Mesenchymal stem cell (in vitro differentiated cells and primary cell): ENCODE data around the gene OR2W1. TPM values are rescaled to one million over a fixed set of nuclear protein-coding genes. Genes with fewer than 3 reads are reported as not detected.

Experiments used
- DNase-seq: peaks from one replicate; pipeline ENCODE4 v3.0.0-alpha.2; 2013
- H2AFZ ChIP-seq: one replicate; pipeline ENCODE4 v1.6.1; 2013; ENCODE audit warnings: low read depth, mild to moderate bottlenecking, control low read depth, inconsistent platforms, low read length, moderate library complexity
- H2AK5ac ChIP-seq: 2 replicates; pipeline ENCODE4 v1.6.1; 2013; ENCODE audit warnings: low read length, moderate library complexity, mild to moderate bottlenecking, inconsistent platforms; ENCODE audit not compliant: severe bottlenecking
- H2BK120ac ChIP-seq: one replicate; pipeline ENCODE4 v1.6.1; 2013; ENCODE audit warnings: low read depth, mild to moderate bottlenecking, inconsistent platforms, low read length, moderate library complexity
- H2BK12ac ChIP-seq, 2 experiments: one replicate each; pipeline ENCODE4 v1.6.1; 2013; ENCODE audit warnings: inconsistent platforms in 2 of 2, low read length in 2 of 2, mild to moderate bottlenecking in 2 of 2, moderate library complexity in 2 of 2, control low read depth in 1 of 2
- H2BK15ac ChIP-seq: one replicate; pipeline ENCODE4 v1.6.1; 2013; ENCODE audit warnings: mild to moderate bottlenecking, low read depth, inconsistent platforms; ENCODE audit not compliant: poor library complexity, severe bottlenecking
- H2BK5ac ChIP-seq: 2 replicates; pipeline ENCODE4 v1.6.1; 2013; ENCODE audit warnings: low read depth, mild to moderate bottlenecking, low read length, control low read depth, inconsistent platforms; ENCODE audit not compliant: poor library complexity, severe bottlenecking
- H3K14ac ChIP-seq, 2 experiments: one replicate each; pipeline ENCODE4 v1.6.1; 2013; ENCODE audit warnings: inconsistent platforms in 2 of 2, low read length in 2 of 2, control low read depth in 1 of 2, mild to moderate bottlenecking in 1 of 2, moderate library complexity in 1 of 2
- H3K18ac ChIP-seq, 2 experiments: one replicate each; pipeline ENCODE4 v1.6.1; 2013; ENCODE audit warnings: inconsistent platforms in 2 of 2, low read length in 2 of 2, control low read depth in 1 of 2, low read depth in 1 of 2, mild to moderate bottlenecking in 1 of 2
- H3K23ac ChIP-seq, 2 experiments: one replicate each; pipeline ENCODE4 v1.6.1; 2013; ENCODE audit warnings: inconsistent platforms in 2 of 2, low read length in 2 of 2, mild to moderate bottlenecking in 2 of 2, moderate library complexity in 2 of 2, control low read depth in 1 of 2
- H3K27ac ChIP-seq: 2 replicates; pipeline ENCODE4 v1.5.1; 2013; ENCODE audit warnings: mild to moderate bottlenecking, moderate library complexity, low read length, control low read depth, inconsistent platforms; ENCODE audit not compliant: poor library complexity, severe bottlenecking
- H3K27me3 ChIP-seq, 2 experiments: 2 replicates each; pipeline versions ENCODE4 v1.6.1 to v1.7.0; 2013; ENCODE audit warnings: low read length in 2 of 2, mild to moderate bottlenecking in 2 of 2, moderate library complexity in 2 of 2, control low read depth in 1 of 2, inconsistent platforms in 1 of 2; ENCODE audit not compliant: control insufficient read depth in 1 of 2, insufficient read depth in 1 of 2
- H3K36me3 ChIP-seq, 2 experiments: 2 replicates each; pipeline versions ENCODE4 v1.6.1 to v1.7.0; 2013; ENCODE audit warnings: low read length in 2 of 2, control low read depth in 1 of 2, inconsistent platforms in 1 of 2, low read depth in 1 of 2, mild to moderate bottlenecking in 1 of 2; ENCODE audit not compliant: insufficient read depth in 2 of 2, control insufficient read depth in 1 of 2
- H3K4ac ChIP-seq, 2 experiments: one replicate each; pipeline ENCODE4 v1.6.1; 2013; ENCODE audit warnings: inconsistent platforms in 2 of 2, low read length in 2 of 2, mild to moderate bottlenecking in 2 of 2, moderate library complexity in 2 of 2, control low read depth in 1 of 2, low read depth in 1 of 2
- H3K4me1 ChIP-seq: 2 replicates; pipeline ENCODE4 v1.6.1; 2013; ENCODE audit warnings: low read depth, low read length, control low read depth; ENCODE audit not compliant: control insufficient read depth, insufficient read depth
- H3K4me2 ChIP-seq: 2 replicates; pipeline ENCODE4 v1.6.1; 2013; ENCODE audit warnings: low read length, mild to moderate bottlenecking, inconsistent platforms; ENCODE audit not compliant: poor library complexity, severe bottlenecking
- H3K4me3 ChIP-seq, 2 experiments: 2 replicates each; pipeline versions ENCODE4 v1.5.1 to v1.7.0; 2013; ENCODE audit warnings: low read length in 2 of 2, mild to moderate bottlenecking in 2 of 2, control low read depth in 1 of 2, low read depth in 1 of 2; ENCODE audit not compliant: insufficient read depth in 1 of 2
- H3K79me1 ChIP-seq: replicated peaks from 2 replicates; pipeline ENCODE4 v1.6.1; 2013; ENCODE audit warnings: mild to moderate bottlenecking, control low read depth, low read length, inconsistent platforms; ENCODE audit not compliant: poor library complexity, severe bottlenecking
- H3K9ac ChIP-seq: 2 replicates; pipeline ENCODE4 v1.7.0; 2013; ENCODE audit warnings: mild to moderate bottlenecking, low read length, moderate library complexity
- H3K9me3 ChIP-seq: 2 replicates; pipeline ENCODE4 v1.7.0; 2013; ENCODE audit warnings: mild to moderate bottlenecking, low read length; ENCODE audit not compliant: control insufficient read depth
- H4K8ac ChIP-seq: one replicate; pipeline ENCODE4 v1.6.1; 2013; ENCODE audit warnings: inconsistent platforms, mild to moderate bottlenecking, low read length, moderate library complexity
- H4K91ac ChIP-seq: one replicate; pipeline ENCODE4 v1.6.1; 2013; ENCODE audit warnings: mild to moderate bottlenecking, low read length, inconsistent platforms
- WGBS: methylation state at CpG from one replicate; pipeline ENCODE4 v1.1.7; 2013; ENCODE audit warnings: mixed read lengths; 5-methylcytosine and 5-hydroxymethylcytosine counted together
- polyA plus RNA-seq, 2 experiments: library from polyadenylated mRNA; stranded (reverse); fragments of 200-250 nt; gene quantifications; one replicate each; pipeline ENCODE4 v1.2.3, GENCODE V29; 2013

OR2W1 gene
- not detected for polyA plus RNA-seq (2013, experiment 1 of 2)
- polyA plus RNA-seq (2013, experiment 2 of 2) = not detected

- Histone ChIP-seq H3K14ac (no peak within 1 kb of the TSS), H3K79me1 (no peaks in the 10 kb centered on the region), H3K4me2 (no peak within 1 kb of the TSS), H2BK120ac (no peak within 1 kb of the TSS), H2AK5ac (no peak within 1 kb of the TSS), H2AFZ (no peak within 1 kb of the TSS), H2BK5ac (no peak within 1 kb of the TSS), H3K27ac (no peak within 1 kb of the TSS), H3K27me3 (no peaks in the 10 kb centered on the region), H3K9me3 (no peaks in the 10 kb centered on the region), H3K18ac (no peak within 1 kb of the TSS), H2BK15ac (no peak within 1 kb of the TSS), H3K4me1 (no peaks in the 10 kb centered on the region), H3K9ac (no peak within 1 kb of the TSS), H3K36me3 (no peaks in the 10 kb centered on the region), H4K8ac (no peak within 1 kb of the TSS), H3K4me3 (no peak within 1 kb of the TSS), H4K91ac (no peak within 1 kb of the TSS), H3K23ac (no peak within 1 kb of the TSS), H2BK12ac (no peak within 1 kb of the TSS), H3K4ac (no peak within 1 kb of the TSS)
- DNase-seq = no peak
- 70% methylated on average over 1 of the region's 1 CpG for WGBS
Measured at GRCh38 chr6:29045075-29045474, at the start of gene OR2W1. Gene OR2W1 (minus strand): TSS chr6:29045175. CDS start chr6:29045175, 0 bp downstream.

GRCh38 chr6:29092957-29093356 lies 48.0 kb upstream of the OR2W1 start:
- Histone ChIP-seq H3K4ac (no peak overlapping the region), H3K27ac (no peak overlapping the region), H3K18ac (no peak overlapping the region), H2BK120ac (no peak overlapping the region), H3K4me2 (no peak overlapping the region), H3K27me3 (no peaks in the 10 kb centered on the region), H3K23ac (no peak overlapping the region), H3K79me1 (no peaks in the 10 kb centered on the region), H3K9ac (no peak overlapping the region), H3K4me3 (no peak overlapping the region), H4K8ac (no peak overlapping the region), H2AK5ac (no peak overlapping the region), H2BK12ac (no peak overlapping the region), H4K91ac (no peak overlapping the region), H3K4me1 (no peaks in the 10 kb centered on the region), H2BK15ac (no peak overlapping the region), H2AFZ (no peak overlapping the region), H3K36me3 (no peaks in the 10 kb centered on the region), H2BK5ac (no peak overlapping the region), H3K14ac (no peak overlapping the region), H3K9me3 (no peaks in the 10 kb centered on the region)
- 100% methylated on average over 1 of the region's 3 CpGs for WGBS
- no peak for DNase-seq

GRCh38 chr6:29087213-29087612 lies 42.2 kb upstream of the OR2W1 start, which contains the start of gene OR2B3:
Gene OR2B3 (minus strand): TSS chr6:29087313. CDS start chr6:29087248, 65 bp downstream.
- no peak within 1 kb of the TSS for H3K27ac ChIP-seq
- H3K4me1 ChIP-seq = no peaks in the 10 kb centered on the region
- no peak within 1 kb of the TSS for H3K4me2 ChIP-seq
- no peak within 1 kb of the TSS for H4K8ac ChIP-seq
- H3K9me3 ChIP-seq = no peaks in the 10 kb centered on the region
- H3K14ac ChIP-seq = no peak within 1 kb of the TSS
- no peak within 1 kb of the TSS for H2BK12ac ChIP-seq
- H3K79me1 ChIP-seq = no peaks in the 10 kb centered on the region
- H3K4me3 ChIP-seq = no peak within 1 kb of the TSS
- H3K18ac ChIP-seq = no peak within 1 kb of the TSS
- H3K27me3 ChIP-seq = no peaks in the 10 kb centered on the region
- no peak for DNase-seq
- H4K91ac ChIP-seq = no peak within 1 kb of the TSS
- H3K23ac ChIP-seq = no peak within 1 kb of the TSS
- H2BK120ac ChIP-seq = no peak within 1 kb of the TSS
- no peak within 1 kb of the TSS for H2BK5ac ChIP-seq
- no peaks in the 10 kb centered on the region for H3K36me3 ChIP-seq
- no peak within 1 kb of the TSS for H3K9ac ChIP-seq
- H2BK15ac ChIP-seq = no peak within 1 kb of the TSS
- no peak within 1 kb of the TSS for H2AFZ ChIP-seq
- no peak within 1 kb of the TSS for H3K4ac ChIP-seq
- H2AK5ac ChIP-seq = no peak within 1 kb of the TSS
- WGBS = no CpG with 5 or more reads among the region's 1 CpG

- H3K4ac ChIP-seq = no peak overlapping the region
- 86% methylated on average over 15 of the region's 15 CpGs for WGBS
- H2AFZ ChIP-seq = no peak overlapping the region
- H3K4me1 ChIP-seq = no peaks in the 10 kb centered on the region
- no peaks in the 10 kb centered on the region for H3K79me1 ChIP-seq
- no peak overlapping the region for H3K4me2 ChIP-seq
- no peak overlapping the region for H2BK5ac ChIP-seq
- H3K14ac ChIP-seq = no peak overlapping the region
- H3K27ac ChIP-seq = no peak overlapping the region
- no peaks in the 10 kb centered on the region for H3K27me3 ChIP-seq
- H2BK120ac ChIP-seq = no peak overlapping the region
- DNase-seq = no peak
- no peak overlapping the region for H2BK15ac ChIP-seq
- no peak overlapping the region for H3K4me3 ChIP-seq
- no peak overlapping the region for H2BK12ac ChIP-seq
- no peaks in the 10 kb centered on the region for H3K9me3 ChIP-seq
- no peak overlapping the region for H3K18ac ChIP-seq
- no peak overlapping the region for H4K91ac ChIP-seq
- no peaks in the 10 kb centered on the region for H3K36me3 ChIP-seq
- H3K9ac ChIP-seq = no peak overlapping the region
- H2AK5ac ChIP-seq = no peak overlapping the region
- H3K23ac ChIP-seq = no peak overlapping the region
- H4K8ac ChIP-seq = no peak overlapping the region
Measured at GRCh38 chr6:29082457-29082856, 37.5 kb upstream of the OR2W1 start.
